Right cardiac atrium (tissue), 5 donors: ENCODE results near the gene HDDC3. TPM values are rescaled to one million over a fixed set of nuclear protein-coding genes. Genes with fewer than 3 reads are reported as not detected.
A peak's percentile ranks its signal among the peaks of the same experiment; 100 is the strongest.
"Not testable (repeated sequence)": the region's sequence is repeated elsewhere in the genome, so short reads cannot be mapped to it uniquely, and the experiment has no call there.

ENCODE experiments used
- ATAC-seq, 2 donors: fragments of 200-7000 bp; cut with Tn5 transposase; one replicate each; pipeline versions ENCODE4 v1.8.0 to v1.9.1; 2020; ENCODE audit warnings: moderate library complexity in 2 of 2, mild to moderate bottlenecking in 1 of 2
- DNase-seq, 3 donors: peaks; one replicate each; pipeline ENCODE4 v3.0.0-alpha.2; 2020
- H3K27ac ChIP-seq: one replicate; pipeline ENCODE4 v1.5.1; 2013; ENCODE audit warnings: mild to moderate bottlenecking, low read length, control low read depth, moderate library complexity
- H3K27me3 ChIP-seq: one replicate; pipeline ENCODE4 v1.6.1; 2013; ENCODE audit not compliant: control insufficient read depth, insufficient read depth
- H3K4me1 ChIP-seq: one replicate; pipeline ENCODE4 v1.6.1; 2013; ENCODE audit warnings: low read length; ENCODE audit not compliant: control insufficient read depth, insufficient read depth
- H3K4me3 ChIP-seq: one replicate; pipeline ENCODE4 v1.5.1; 2013; ENCODE audit warnings: low read length, control low read depth
- H3K9me3 ChIP-seq: one replicate; pipeline ENCODE4 v1.6.1; 2013; ENCODE audit warnings: low read length; ENCODE audit not compliant: control insufficient read depth
- WGBS: extraction: QIAGEN DNeasy Blood & Tissue Kit; methylation state at CpG from one replicate; pipeline ENCODE4 v1.1.7; 2013; 5-methylcytosine and 5-hydroxymethylcytosine counted together
- intact Hi-C, 4 donors: fragments of 100-400 bp; cut with DNase I; formaldehyde crosslinking; loops; one replicate each; pipeline versions ENCODE4 v1.11.0 to v1.14.0; 2022 to 2023
- polyA plus RNA-seq: library from polyadenylated mRNA; stranded (reverse); fragments of 200-250 nt; gene quantifications from one replicate; pipeline ENCODE4 v1.2.3, GENCODE V29; 2013
- total RNA-seq, 4 donors: library from RNA; stranded (reverse); fragmentation: NEBNext Ultra II Directional; extraction: Animal tissue kit (Norgen Biotek cat#: 25700); gene quantifications; one replicate each; pipeline ENCODE4 v1.2.1, GENCODE V29; 2021
- donor health status: healthy with polysubstance abuse.
- donor health status: DM: no; HTN: yes; CAD: no.
- donor health status: DM: no; HTN: no; CAD: no.
- donor health status: DM: no; HTN: yes; CAD: no; lungs with severe emphysema.
- donor health status: DM: yes; HTN: yes; CAD: no.

The HDDC3 gene
- total and polyA plus RNA-seq, 5 donors: 13.5 to 22.2 (median 17.3) TPM

GRCh38 chr15:90909449-90909848, 22.9 kb downstream of the HDDC3 start:
- H3K4me3 ChIP-seq, ATAC-seq, intact Hi-C loops, H3K4me1 ChIP-seq, H3K9me3 ChIP-seq, H3K27me3 ChIP-seq, H3K27ac ChIP-seq: not testable (repeated sequence)
- DNase-seq: peak in 1 of 3 donors; percentile 64
- 86% methylated on average over 11 of the region's 11 CpGs for WGBS

GRCh38 chr15:90907838-90908507, 24.4 kb downstream of the HDDC3 start:
- Histone ChIP-seq H3K4me3 (no peak overlapping the region), H3K4me1 (peaks cover 10% of the 10 kb centered on the region)
- peak; percentile 6 to 24 for ATAC-seq

GRCh38 chr15:90907051-90907660, 25.2 kb downstream of the HDDC3 start:
- peaks cover 10% of the 10 kb centered on the region for H3K4me1 ChIP-seq
- H3K27me3 ChIP-seq: no peaks in the 10 kb centered on the region
- peak overlapping the region; percentile 76 for H3K27ac ChIP-seq
- intact Hi-C loops: no loop called here
- DNase-seq (peak in 2 of 3 donors; percentile 51 to 59), ATAC-seq (no peak)
- H3K9me3 ChIP-seq: no peaks in the 10 kb centered on the region
- H3K4me3 ChIP-seq: no peak overlapping the region
- WGBS: 78% methylated on average over 15 of the region's 15 CpGs

More at GRCh38 chr15:90907838-90908507, 24.4 kb downstream of the HDDC3 start:
- Histone ChIP-seq H3K27ac (peak overlapping the region; percentile 76), H3K9me3 (no peaks in the 10 kb centered on the region), H3K27me3 (no peaks in the 10 kb centered on the region)
- 38% methylated on average over 9 of the region's 9 CpGs for WGBS
- intact Hi-C loops: no loop called here
- DNase-seq: peak in 2 of 3 donors; percentile 31 to 69

GRCh38 chr15:90906181-90906849, 26.0 kb downstream of the HDDC3 start:
- intact Hi-C loops: no loop called here
- no peaks in the 10 kb centered on the region for H3K9me3 ChIP-seq
- H3K4me3 ChIP-seq: no peak overlapping the region
- ATAC-seq (no peak), DNase-seq (peak in 2 of 3 donors; percentile 57)
- H3K27ac ChIP-seq: no peak overlapping the region
- H3K4me1 ChIP-seq: peaks cover 13% of the 10 kb centered on the region
- H3K27me3 ChIP-seq: no peaks in the 10 kb centered on the region
- 99% methylated on average over 11 of the region's 11 CpGs for WGBS

GRCh38 chr15:90905306-90906180, 26.8 kb downstream of the HDDC3 start:
- Histone ChIP-seq H3K4me1 (peaks cover 13% of the 10 kb centered on the region), H3K27ac (no peak overlapping the region)
- peak in 2 of 3 donors; percentile 47 to 48 for DNase-seq

GRCh38 chr15:90904746-90905145, 27.6 kb downstream of the HDDC3 start:
- H3K27ac ChIP-seq: no peak overlapping the region

More at GRCh38 chr15:90905306-90906180, 26.8 kb downstream of the HDDC3 start:
- intact Hi-C loops: no loop called here
- no peak for ATAC-seq
- Histone ChIP-seq H3K4me3 (no peak overlapping the region), H3K27me3 (no peaks in the 10 kb centered on the region), H3K9me3 (no peaks in the 10 kb centered on the region)
- 96% methylated on average over 28 of the region's 28 CpGs for WGBS

GRCh38 chr15:90903733-90904536, 28.4 kb downstream of the HDDC3 start:
- no peaks in the 10 kb centered on the region for H3K9me3 ChIP-seq
- 67% methylated on average over 18 of the region's 18 CpGs for WGBS
- H3K4me1 ChIP-seq: peaks cover 13% of the 10 kb centered on the region
- ATAC-seq (peak in 1 of 2 donors; percentile 2), DNase-seq (peak in 2 of 3 donors; percentile 47 to 55)
- no peaks in the 10 kb centered on the region for H3K27me3 ChIP-seq
- intact Hi-C loops: loop anchor here in 2 of 4 donors (2.0 to 5.0 kb wide), 2 partner anchors 27 to 33 kb away; partner anchors contain the start of gene UNC45A (in 1 of the 2)
- H3K27ac ChIP-seq: peak overlapping the region; percentile 88
- H3K4me3 ChIP-seq: peak overlapping the region; percentile 83

More at GRCh38 chr15:90904746-90905145, 27.6 kb downstream of the HDDC3 start:
- peaks cover 13% of the 10 kb centered on the region for H3K4me1 ChIP-seq
- intact Hi-C loops: loop anchor here in 1 of 4 donors (5.0 kb wide), 1 partner anchor 33 kb away; the partner anchor contains the start of gene UNC45A
- no peak overlapping the region for H3K4me3 ChIP-seq
- DNase-seq: peak in 1 of 3 donors; percentile 46
- 96% methylated on average over 9 of the region's 9 CpGs for WGBS
- H3K9me3 ChIP-seq: no peaks in the 10 kb centered on the region
- ATAC-seq: no peak
- no peaks in the 10 kb centered on the region for H3K27me3 ChIP-seq

GRCh38 chr15:90902840-90903732, 29.3 kb downstream of the HDDC3 start, which contains the start of gene MAN2A2:
Gene MAN2A2, plus strand, starts transcription at chr15:90903302. Its CDS starts 906 bp downstream, at chr15:90904208.
- ATAC-seq: peak; percentile 34 to 48
- Histone ChIP-seq H3K4me3 (peak within 1 kb of the TSS; percentile 83), H3K4me1 (peaks cover 13% of the 10 kb centered on the region), H3K9me3 (no peaks in the 10 kb centered on the region), H3K27me3 (no peaks in the 10 kb centered on the region), H3K27ac (peak within 1 kb of the TSS; percentile 88)
- intact Hi-C loops: loop anchor here in 2 of 4 donors (2.0 to 5.0 kb wide), 2 partner anchors 28 to 34 kb away; partner anchors contain the start of gene UNC45A (in 1 of the 2)
- DNase-seq: peak; percentile 70 to 88 (median 87)
- WGBS: under 1% methylated on average over 81 of the region's 81 CpGs
